Neural cell (in vitro differentiated cells): ENCODE results near the gene GRWD1.

Source experiments
- EP300 ChIP-seq: fragments of 450-650 bp; conservative IDR thresholded peaks from 2 replicates; pipeline ENCODE4 v1.6.1; 2014; ENCODE audit warnings: antibody characterized with exemption, mild to moderate bottlenecking, moderate library complexity; ENCODE audit not compliant: poor library complexity, severe bottlenecking
- EZH2 ChIP-seq: fragments of 200-600, 300-800 bp; shearing (Covaris generic), sonication (generic); IDR thresholded peaks from 2 replicates; pipeline ENCODE4 v1.6.1; 2014; ENCODE audit warnings: antibody characterized with exemption, low read length, borderline replicate concordance, mild to moderate bottlenecking; ENCODE audit not compliant: insufficient read depth, poor library complexity, severe bottlenecking
- MXI1 ChIP-seq: fragments of 450-650 bp; conservative IDR thresholded peaks from 2 replicates; pipeline ENCODE4 v1.6.1; 2014; ENCODE audit warnings: antibody characterized with exemption, mild to moderate bottlenecking; ENCODE audit not compliant: poor library complexity, severe bottlenecking
- POLR2AphosphoS5 ChIP-seq: IDR thresholded peaks from 2 replicates; pipeline ENCODE4 v1.6.1; 2012
- RAD21 ChIP-seq: fragments of 450-650 bp; conservative IDR thresholded peaks from 2 replicates; pipeline ENCODE4 v1.6.1; 2014; ENCODE audit warnings: antibody characterized with exemption, mild to moderate bottlenecking, moderate library complexity
- TAF1 ChIP-seq: IDR thresholded peaks from 2 replicates; pipeline ENCODE4 v1.6.1; 2012; ENCODE audit warnings: low read depth
- TF ChIP-seq, protein P1 (sequence below): fragments of 450-650 bp; IDR thresholded peaks from 2 replicates; pipeline ENCODE4 v1.5.1; 2014; ENCODE audit warnings: antibody characterized with exemption, mild to moderate bottlenecking, moderate library complexity; ENCODE audit not compliant: poor library complexity, severe bottlenecking
- TF ChIP-seq, protein P2 (sequence below): IDR thresholded peaks from 2 replicates; pipeline ENCODE4 v1.6.1; 2012; ENCODE audit warnings: borderline replicate concordance

GRCh38 chr19:48451624-48452023, 5.8 kb downstream of the GRWD1 start:
- TF ChIP-seq RAD21 (no peak), POLR2AphosphoS5 (no peak), EZH2 (no peak), TAF1 (no peak), EP300 (no peak), MXI1 (no peak)
- TF ChIP-seq, protein P1, sequence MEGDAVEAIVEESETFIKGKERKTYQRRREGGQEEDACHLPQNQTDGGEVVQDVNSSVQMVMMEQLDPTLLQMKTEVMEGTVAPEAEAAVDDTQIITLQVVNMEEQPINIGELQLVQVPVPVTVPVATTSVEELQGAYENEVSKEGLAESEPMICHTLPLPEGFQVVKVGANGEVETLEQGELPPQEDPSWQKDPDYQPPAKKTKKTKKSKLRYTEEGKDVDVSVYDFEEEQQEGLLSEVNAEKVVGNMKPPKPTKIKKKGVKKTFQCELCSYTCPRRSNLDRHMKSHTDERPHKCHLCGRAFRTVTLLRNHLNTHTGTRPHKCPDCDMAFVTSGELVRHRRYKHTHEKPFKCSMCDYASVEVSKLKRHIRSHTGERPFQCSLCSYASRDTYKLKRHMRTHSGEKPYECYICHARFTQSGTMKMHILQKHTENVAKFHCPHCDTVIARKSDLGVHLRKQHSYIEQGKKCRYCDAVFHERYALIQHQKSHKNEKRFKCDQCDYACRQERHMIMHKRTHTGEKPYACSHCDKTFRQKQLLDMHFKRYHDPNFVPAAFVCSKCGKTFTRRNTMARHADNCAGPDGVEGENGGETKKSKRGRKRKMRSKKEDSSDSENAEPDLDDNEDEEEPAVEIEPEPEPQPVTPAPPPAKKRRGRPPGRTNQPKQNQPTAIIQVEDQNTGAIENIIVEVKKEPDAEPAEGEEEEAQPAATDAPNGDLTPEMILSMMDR = no peak
- TF ChIP-seq, protein P2, sequence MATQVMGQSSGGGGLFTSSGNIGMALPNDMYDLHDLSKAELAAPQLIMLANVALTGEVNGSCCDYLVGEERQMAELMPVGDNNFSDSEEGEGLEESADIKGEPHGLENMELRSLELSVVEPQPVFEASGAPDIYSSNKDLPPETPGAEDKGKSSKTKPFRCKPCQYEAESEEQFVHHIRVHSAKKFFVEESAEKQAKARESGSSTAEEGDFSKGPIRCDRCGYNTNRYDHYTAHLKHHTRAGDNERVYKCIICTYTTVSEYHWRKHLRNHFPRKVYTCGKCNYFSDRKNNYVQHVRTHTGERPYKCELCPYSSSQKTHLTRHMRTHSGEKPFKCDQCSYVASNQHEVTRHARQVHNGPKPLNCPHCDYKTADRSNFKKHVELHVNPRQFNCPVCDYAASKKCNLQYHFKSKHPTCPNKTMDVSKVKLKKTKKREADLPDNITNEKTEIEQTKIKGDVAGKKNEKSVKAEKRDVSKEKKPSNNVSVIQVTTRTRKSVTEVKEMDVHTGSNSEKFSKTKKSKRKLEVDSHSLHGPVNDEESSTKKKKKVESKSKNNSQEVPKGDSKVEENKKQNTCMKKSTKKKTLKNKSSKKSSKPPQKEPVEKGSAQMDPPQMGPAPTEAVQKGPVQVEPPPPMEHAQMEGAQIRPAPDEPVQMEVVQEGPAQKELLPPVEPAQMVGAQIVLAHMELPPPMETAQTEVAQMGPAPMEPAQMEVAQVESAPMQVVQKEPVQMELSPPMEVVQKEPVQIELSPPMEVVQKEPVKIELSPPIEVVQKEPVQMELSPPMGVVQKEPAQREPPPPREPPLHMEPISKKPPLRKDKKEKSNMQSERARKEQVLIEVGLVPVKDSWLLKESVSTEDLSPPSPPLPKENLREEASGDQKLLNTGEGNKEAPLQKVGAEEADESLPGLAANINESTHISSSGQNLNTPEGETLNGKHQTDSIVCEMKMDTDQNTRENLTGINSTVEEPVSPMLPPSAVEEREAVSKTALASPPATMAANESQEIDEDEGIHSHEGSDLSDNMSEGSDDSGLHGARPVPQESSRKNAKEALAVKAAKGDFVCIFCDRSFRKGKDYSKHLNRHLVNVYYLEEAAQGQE = no peak
